Ovary (tissue), 9 donors: Measurements from ENCODE around the gene ACHE. TPM values are rescaled to one million over a fixed set of nuclear protein-coding genes. Genes with fewer than 3 reads are reported as not detected.

ENCODE experiments used
- DNase-seq, 5 donors: peaks; one replicate each; pipeline ENCODE4 v3.0.0-alpha.2; 2019 to 2020
- H3K27ac ChIP-seq, 2 donors: fragments of 200-600 bp; one replicate each; pipeline versions ENCODE4 v1.5.1 to v1.8.0; 2019 to 2022
- H3K27me3 ChIP-seq: fragments of 200-600 bp; one replicate; pipeline ENCODE4 v1.8.0; 2022
- H3K36me3 ChIP-seq: fragments of 200-600 bp; sonication (generic); one replicate; pipeline ENCODE4 v1.5.1; 2019
- H3K4me1 ChIP-seq: one replicate; pipeline ENCODE4 v1.8.1; 2013; ENCODE audit warnings: mild to moderate bottlenecking, moderate library complexity; ENCODE audit not compliant: insufficient read depth
- H3K4me3 ChIP-seq: fragments of 200-600 bp; sonication (generic); one replicate; pipeline ENCODE4 v1.5.1; 2017
- H3K9me3 ChIP-seq, 2 donors: fragments of 200-600 bp in 1 of 2; sonication (generic) in 1 of 2; one replicate each; pipeline versions ENCODE4 v1.5.1 to v1.8.1; 2013 to 2019; ENCODE audit warnings: mild to moderate bottlenecking in 1 of 2, moderate library complexity in 1 of 2
- EP300 ChIP-seq: sonication (generic); formaldehyde crosslinking; IDR thresholded peaks from one replicate; pipeline ENCODE4 v1.6.1; 2017; ENCODE audit warnings: antibody characterized with exemption
- POLR2A ChIP-seq: fragments of 450-650 bp; IDR thresholded peaks from one replicate; pipeline ENCODE4 v1.6.1; 2017; ENCODE audit warnings: antibody characterized with exemption, mild to moderate bottlenecking, moderate library complexity
- WGBS, 3 donors: extraction: QIAGEN DNeasy Blood & Tissue Kit in 1 of 3; methylation state at CpG; one replicate each; pipeline versions ENCODE4 v1.1.5 to v1.1.7; 2013 to 2017; 5-methylcytosine and 5-hydroxymethylcytosine counted together
- intact Hi-C, 4 donors: fragments of 100-400 bp; cut with DNase I; formaldehyde crosslinking; loops; one replicate each; pipeline versions ENCODE4 v1.11.0 to v1.15.1; 2022 to 2023
- polyA plus RNA-seq, 2 donors: library from polyadenylated mRNA; stranded (reverse); fragments of 200-250 nt in 1 of 2; fragments of 350-450 nt in 1 of 2; fragmentation: Illumina TruSeq in 1 of 2; extraction: RNeasy Lipid Tissue Mini Kit (QIAGEN cat#74804) in 1 of 2; gene quantifications; one replicate each; pipeline ENCODE4 v1.2.3, GENCODE V29; 2013 to 2014
- total RNA-seq, 7 donors: library from RNA; depleted of rRNA in 2 of 7; stranded (reverse); fragments of >200 nt in 2 of 7; fragmentation: NEBNext Ultra II Directional in 3 of 7; extraction: Animal tissue kit (Norgen Biotek cat#: 25700) in 3 of 7; gene quantifications; one replicate each; pipeline versions ENCODE4 v1.1.0 to v1.2.4, GENCODE V29; 2016 to 2023
- TF ChIP-seq, protein P1 (sequence below), 3 donors: fragments of 450-650 bp in 2 of 3; fragments of 200-600 bp in 1 of 3; IDR thresholded peaks; one replicate each; pipeline versions ENCODE4 v1.5.1 to v1.8.0; 2016 to 2022; ENCODE audit warnings: antibody characterized with exemption in 3 of 3, mild to moderate bottlenecking in 1 of 3
- donor health status: DM: no; HTN: no; CAD: no; lungs with moderate emphysema.
- donor health status: DM: no; HTN: no; CAD: no.
- donor health status: Bipolar disorder and iron deficiency.
- donor health status: DM: yes; HTN: yes; CAD: no.
- donor health status: DM: no; HTN: no; CAD: no.
- donor health status: DM: yes; HTN: yes; CAD: no.

The ACHE gene
- total and polyA plus RNA-seq, 9 donors: 0.37 to 15.3 (median 4.3) TPM

DNA sequence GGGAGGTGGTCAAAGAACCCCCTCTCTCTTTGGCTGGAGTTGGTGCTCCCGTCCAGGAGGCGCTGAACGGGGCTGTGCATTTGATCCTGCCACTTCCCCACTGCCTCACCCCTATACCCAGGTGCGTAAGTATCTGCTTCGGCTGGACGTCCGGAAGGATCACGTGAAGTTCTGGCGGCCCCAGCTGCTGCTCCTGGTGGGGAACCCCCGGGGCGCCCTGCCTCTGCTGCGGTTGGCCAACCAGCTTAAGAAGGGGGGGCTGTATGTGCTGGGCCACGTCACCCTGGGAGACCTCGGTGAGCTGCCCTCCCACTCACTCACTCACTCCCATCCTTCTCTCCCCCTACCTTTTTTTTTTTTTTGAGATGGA, 34.1 kb downstream of the ACHE start:
- Histone ChIP-seq H3K27ac (no peak overlapping the region), H3K36me3 (no peaks in the 10 kb centered on the region), H3K4me1 (peaks cover 5% of the 10 kb centered on the region), H3K4me3 (no peak overlapping the region), H3K27me3 (no peaks in the 10 kb centered on the region), H3K9me3 (no peaks in the 10 kb centered on the region)
- TF ChIP-seq, protein P1, sequence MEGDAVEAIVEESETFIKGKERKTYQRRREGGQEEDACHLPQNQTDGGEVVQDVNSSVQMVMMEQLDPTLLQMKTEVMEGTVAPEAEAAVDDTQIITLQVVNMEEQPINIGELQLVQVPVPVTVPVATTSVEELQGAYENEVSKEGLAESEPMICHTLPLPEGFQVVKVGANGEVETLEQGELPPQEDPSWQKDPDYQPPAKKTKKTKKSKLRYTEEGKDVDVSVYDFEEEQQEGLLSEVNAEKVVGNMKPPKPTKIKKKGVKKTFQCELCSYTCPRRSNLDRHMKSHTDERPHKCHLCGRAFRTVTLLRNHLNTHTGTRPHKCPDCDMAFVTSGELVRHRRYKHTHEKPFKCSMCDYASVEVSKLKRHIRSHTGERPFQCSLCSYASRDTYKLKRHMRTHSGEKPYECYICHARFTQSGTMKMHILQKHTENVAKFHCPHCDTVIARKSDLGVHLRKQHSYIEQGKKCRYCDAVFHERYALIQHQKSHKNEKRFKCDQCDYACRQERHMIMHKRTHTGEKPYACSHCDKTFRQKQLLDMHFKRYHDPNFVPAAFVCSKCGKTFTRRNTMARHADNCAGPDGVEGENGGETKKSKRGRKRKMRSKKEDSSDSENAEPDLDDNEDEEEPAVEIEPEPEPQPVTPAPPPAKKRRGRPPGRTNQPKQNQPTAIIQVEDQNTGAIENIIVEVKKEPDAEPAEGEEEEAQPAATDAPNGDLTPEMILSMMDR (IDR thresholded peaks at IDR 0.05): no peak
- no peak for TF ChIP-seq POLR2A
- no peak for TF ChIP-seq EP300
- 80 to 87% (median 87%) methylated on average over 14 of the region's 14 CpGs for WGBS, 3 donors
- intact Hi-C loops: loop anchor here in 3 of 4 donors (10.0 kb wide), 2 partner anchors 157 to 387 kb away; partner anchors contain the start of genes TSC22D4 (in 2 of the 3) and POP7 (in 1 of the 3)
- DNase-seq: no peak

GRCh38 chr7:100860702-100861615, 34.7 kb downstream of the ACHE start:
- WGBS, 3 donors: 88 to 92% (median 91%) methylated on average over 18 of the region's 18 CpGs
- H3K27ac ChIP-seq: no peak overlapping the region
- no peak overlapping the region for H3K4me3 ChIP-seq
- TF ChIP-seq, protein P1 (IDR thresholded peaks at IDR 0.05): no peak
- no peak for TF ChIP-seq POLR2A
- TF ChIP-seq EP300: no peak
- DNase-seq: no peak
- no peaks in the 10 kb centered on the region for H3K4me1 ChIP-seq
- H3K27me3 ChIP-seq: no peaks in the 10 kb centered on the region
- intact Hi-C loops: loop anchor here in 3 of 4 donors (10.0 kb wide), 2 partner anchors 156 to 386 kb away; partner anchors contain the start of genes TSC22D4 (in 2 of the 3) and POP7 (in 1 of the 3)
- no peaks in the 10 kb centered on the region for H3K36me3 ChIP-seq
- no peaks in the 10 kb centered on the region for H3K9me3 ChIP-seq

- H3K27ac ChIP-seq: no peak overlapping the region
- no peaks in the 10 kb centered on the region for H3K27me3 ChIP-seq
- TF ChIP-seq EP300 (no peak), POLR2A (no peak)
- TF ChIP-seq, protein P1 (IDR thresholded peaks at IDR 0.05): no peak
- H3K4me3 ChIP-seq: no peak overlapping the region
- no peaks in the 10 kb centered on the region for H3K36me3 ChIP-seq
- intact Hi-C loops: loop anchor here (10.0 kb wide), 4 partner anchors 55 to 385 kb away; partner anchors contain the start of genes TSC22D4 (in 3 of the 4), FBXO24 (in 1 of the 4), LRCH4 (in 1 of the 4) and POP7 (in 1 of the 4)
- 83 to 90% (median 84%) methylated on average over 15 of the region's 15 CpGs for WGBS, 3 donors
- H3K4me1 ChIP-seq: no peaks in the 10 kb centered on the region
- no peak for DNase-seq
- H3K9me3 ChIP-seq: no peaks in the 10 kb centered on the region
Measured at GRCh38 chr7:100859856-100860255, 35.8 kb downstream of the ACHE start.

DNA sequence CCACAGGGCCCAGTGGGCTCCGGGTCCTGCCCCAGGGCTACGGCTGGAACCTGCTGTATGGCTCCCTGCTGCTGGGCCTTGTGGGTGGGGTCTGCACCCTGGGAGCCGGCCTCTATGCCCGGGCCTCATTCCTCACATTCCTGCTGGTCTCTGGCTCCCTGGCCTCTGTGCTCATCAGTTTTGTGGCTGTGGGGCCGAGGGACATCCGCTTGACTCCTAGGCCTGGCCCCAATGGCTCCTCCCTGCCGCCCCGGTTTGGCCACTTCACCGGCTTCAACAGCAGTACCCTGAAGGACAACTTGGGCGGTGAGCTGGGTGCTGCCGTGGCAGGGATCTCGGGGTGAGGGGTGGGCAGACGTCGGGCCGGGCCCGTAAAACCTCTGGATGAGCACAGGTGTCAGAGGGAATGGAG, 38.8 kb downstream of the ACHE start:
- H3K27me3 ChIP-seq: no peaks in the 10 kb centered on the region
- no peaks in the 10 kb centered on the region for H3K4me1 ChIP-seq
- no peak for TF ChIP-seq POLR2A
- TF ChIP-seq, protein P1 (IDR thresholded peaks at IDR 0.05): no peak
- no peak for TF ChIP-seq EP300
- no peaks in the 10 kb centered on the region for H3K9me3 ChIP-seq
- H3K36me3 ChIP-seq: no peaks in the 10 kb centered on the region
- no peak overlapping the region for H3K27ac ChIP-seq
- H3K4me3 ChIP-seq: no peak overlapping the region
- DNase-seq: no peak
- WGBS, 3 donors: 85 to 88% (median 86%) methylated on average over 16 of the region's 16 CpGs
- intact Hi-C loops: loop anchor here in 3 of 4 donors (10.0 kb wide), 3 partner anchors 52 to 382 kb away; partner anchors contain the start of genes FBXO24 (in 1 of the 3), LRCH4 (in 1 of the 3) and TSC22D4 (in 1 of the 3)
